AG09319 (cell line): Measurements from ENCODE around the gene TNNT3.

Source experiments
- DNase-seq: peaks from one replicate; pipeline ENCODE4 v3.0.0-alpha.2; 2010; ENCODE audit warnings: low read depth; ENCODE audit errors: extremely low read depth
- TF ChIP-seq, protein P1 (sequence below): IDR thresholded peaks from 2 replicates; pipeline ENCODE4 v1.5.1; 2011; ENCODE audit warnings: low read depth, mild to moderate bottlenecking, inconsistent platforms, low read length, moderate library complexity

The TNNT3 gene

DNA sequence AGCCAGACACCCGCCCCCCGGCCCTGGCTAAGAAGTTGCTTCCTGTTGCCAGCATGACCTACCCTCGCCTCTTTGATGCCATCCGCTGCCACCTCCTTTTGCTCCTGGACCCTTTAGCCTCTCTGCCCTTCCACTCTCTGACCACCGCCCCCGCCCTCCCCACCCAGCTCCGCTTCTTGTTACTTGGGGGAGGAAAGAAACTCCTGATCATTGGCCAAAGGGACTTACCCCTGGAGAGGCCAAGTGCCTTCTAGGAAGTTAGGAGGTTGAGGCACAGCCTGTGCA is 27.7 kb upstream of the TNNT3 start, which contains the start of gene PRR33:
PRR33 (minus strand) TSS at position 65 of the 285 bp plus-strand sequence. CDS start 1,311 bp downstream, outside the sequence.
- TF ChIP-seq, protein P1, sequence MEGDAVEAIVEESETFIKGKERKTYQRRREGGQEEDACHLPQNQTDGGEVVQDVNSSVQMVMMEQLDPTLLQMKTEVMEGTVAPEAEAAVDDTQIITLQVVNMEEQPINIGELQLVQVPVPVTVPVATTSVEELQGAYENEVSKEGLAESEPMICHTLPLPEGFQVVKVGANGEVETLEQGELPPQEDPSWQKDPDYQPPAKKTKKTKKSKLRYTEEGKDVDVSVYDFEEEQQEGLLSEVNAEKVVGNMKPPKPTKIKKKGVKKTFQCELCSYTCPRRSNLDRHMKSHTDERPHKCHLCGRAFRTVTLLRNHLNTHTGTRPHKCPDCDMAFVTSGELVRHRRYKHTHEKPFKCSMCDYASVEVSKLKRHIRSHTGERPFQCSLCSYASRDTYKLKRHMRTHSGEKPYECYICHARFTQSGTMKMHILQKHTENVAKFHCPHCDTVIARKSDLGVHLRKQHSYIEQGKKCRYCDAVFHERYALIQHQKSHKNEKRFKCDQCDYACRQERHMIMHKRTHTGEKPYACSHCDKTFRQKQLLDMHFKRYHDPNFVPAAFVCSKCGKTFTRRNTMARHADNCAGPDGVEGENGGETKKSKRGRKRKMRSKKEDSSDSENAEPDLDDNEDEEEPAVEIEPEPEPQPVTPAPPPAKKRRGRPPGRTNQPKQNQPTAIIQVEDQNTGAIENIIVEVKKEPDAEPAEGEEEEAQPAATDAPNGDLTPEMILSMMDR = no peak
- no peak for DNase-seq

DNA sequence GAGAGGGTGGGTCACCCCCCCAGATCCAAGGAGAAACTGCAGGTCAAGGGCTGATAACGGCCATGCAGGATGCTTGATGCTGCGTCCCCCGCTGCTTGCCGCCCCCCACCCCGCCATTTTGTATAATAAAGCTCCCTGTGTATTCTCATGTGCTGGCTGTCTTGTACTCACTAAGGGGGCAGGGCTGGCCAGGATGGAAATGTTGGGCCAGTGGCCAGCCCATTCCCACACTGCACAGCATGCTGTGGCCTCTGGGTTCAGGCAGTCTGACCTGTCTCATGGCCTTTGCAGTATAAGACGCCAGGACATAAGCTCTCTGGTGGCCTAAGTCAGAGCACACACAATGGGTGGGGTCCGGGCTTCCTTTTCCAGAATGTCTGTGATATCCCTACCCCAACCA is 27.4 kb upstream of the TNNT3 start:
- DNase-seq = no peak
- TF ChIP-seq, protein P1 = no peak

DNA sequence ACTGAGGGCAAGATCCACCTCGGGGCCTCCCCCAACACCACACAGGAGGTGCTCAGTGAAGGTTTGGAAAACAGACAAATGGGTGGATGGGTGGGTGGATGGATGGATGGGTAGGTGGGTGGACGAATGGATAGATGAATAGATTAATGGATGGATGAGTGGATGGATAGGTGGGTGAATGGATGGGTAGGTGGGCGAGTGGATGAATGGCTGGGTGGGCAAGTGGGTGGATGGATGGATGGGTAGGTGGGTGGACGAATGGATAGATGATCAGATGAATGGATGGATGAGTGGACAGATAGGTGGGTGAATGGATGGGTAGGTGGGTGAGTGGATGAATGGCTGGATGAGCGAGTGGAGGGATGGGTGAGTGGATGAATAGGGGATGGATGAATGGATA is 26.9 kb upstream of the TNNT3 start:
- TF ChIP-seq, protein P1 = no peak
- DNase-seq = no peak

DNA sequence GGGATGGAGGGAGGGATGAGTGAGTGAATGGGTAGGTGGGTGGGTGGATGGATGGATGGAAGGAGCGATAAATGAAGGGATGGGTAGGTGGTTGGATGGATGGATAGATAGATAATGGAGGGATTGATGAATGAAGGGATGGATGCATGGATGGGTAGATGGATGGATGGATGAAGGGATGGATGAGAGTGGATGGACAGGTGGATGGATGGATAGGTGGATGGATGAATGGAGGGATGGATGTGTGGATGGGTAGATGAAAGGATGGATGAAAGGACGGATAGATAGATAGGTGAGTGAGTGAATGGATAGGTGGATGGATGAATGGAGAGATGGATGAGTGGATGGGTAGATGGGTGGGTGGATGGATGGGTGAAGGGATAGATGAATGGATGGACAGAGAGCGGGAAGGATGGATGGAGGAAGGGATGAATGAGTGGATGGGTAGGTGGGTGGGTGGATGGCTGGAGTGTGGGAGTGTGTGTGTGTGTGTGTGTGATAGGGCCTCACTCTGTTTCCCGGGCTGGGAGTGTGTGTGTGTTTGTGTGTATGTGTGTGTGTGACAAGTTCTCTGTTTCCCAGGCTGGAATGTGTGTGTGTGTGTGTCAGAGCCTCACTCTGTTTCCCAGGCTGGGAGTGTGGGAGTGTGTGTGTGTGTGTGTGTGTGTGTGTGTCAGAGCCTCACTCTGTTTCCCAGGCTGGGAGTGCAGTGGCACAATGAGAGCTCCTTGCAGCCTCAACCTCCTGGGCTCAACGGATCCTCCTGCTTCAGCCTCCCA is 25.7 kb upstream of the TNNT3 start:
- DNase-seq = no peak
- TF ChIP-seq, protein P1 = no peak

DNA sequence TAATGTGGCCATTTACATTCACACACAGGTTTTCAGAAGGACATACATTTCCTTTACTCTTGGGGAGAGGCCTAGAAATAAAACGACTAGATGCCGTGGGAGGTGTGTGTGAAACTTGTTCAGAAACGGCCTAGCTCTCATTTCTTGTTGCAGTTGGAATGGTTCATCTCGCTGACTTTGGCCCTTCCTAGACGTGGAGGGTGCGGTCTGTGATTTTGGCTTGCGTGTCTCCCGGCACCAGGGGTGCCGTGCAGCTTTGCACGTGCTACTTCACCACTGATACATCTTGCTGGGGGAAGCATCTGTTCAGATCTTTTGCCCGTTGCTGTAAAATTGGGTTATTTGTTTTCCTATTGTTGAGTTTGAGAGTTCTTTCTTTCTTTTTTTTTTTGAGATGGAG is 24.7 kb upstream of the TNNT3 start:
- TF ChIP-seq, protein P1 = no peak
- no peak for DNase-seq

DNA sequence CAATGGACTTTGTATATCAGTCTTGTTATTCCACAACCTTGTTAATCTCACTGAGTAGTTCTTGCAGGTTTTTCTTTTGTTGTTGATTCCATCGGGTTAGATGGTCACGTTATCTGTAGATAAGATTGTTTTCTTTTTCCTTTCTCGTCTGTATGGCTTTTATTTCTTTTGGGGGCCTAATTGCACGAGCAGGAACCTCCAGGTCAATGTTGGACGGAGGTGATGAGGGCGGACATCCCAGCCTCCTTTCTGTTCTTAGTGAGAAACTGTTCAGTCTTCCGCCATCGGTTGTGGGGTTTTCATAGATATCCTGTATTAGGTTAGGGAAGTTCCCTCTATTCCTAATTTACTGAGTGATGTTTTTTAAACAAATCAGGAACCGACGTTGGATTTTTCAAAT is 23.0 kb upstream of the TNNT3 start:
- TF ChIP-seq, protein P1 = no peak
- no peak for DNase-seq

DNA sequence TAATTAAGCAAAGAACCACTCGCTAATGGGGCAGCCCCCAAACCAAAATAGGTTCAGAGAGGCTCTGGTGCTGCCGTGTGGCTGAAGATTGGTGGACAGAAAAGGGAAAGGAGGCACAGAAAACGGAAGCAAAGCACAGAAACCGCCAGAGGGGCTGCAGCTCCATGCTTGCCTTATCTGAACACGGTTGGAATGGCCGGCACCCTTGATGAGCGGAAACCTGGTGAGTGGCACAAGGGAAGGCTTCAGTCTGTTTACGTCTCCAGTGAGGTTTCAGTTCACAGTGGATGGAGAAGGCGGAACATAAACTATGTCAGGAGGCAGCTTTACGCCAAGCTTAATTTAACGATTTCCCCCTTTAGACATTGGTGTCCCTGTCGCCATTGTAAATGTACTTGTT is 22.6 kb upstream of the TNNT3 start:
- TF ChIP-seq, protein P1 = no peak
- DNase-seq = no peak
